Measurements from ENCODE around the gene PKIG.

Gene PKIG

GRCh38 chr20:44620030-44620429 is 37.7 kb downstream of the PKIG start:
- no peak for DNase-seq (ENCODE audit: low spot score)

- no peak for DNase-seq (ENCODE audit: low spot score)
These were observed 38.9 kb downstream of the PKIG start for GRCh38 chr20:44621325-44621724.

GRCh38 chr20:44621939-44622338 is 39.6 kb downstream of the PKIG start:
- no peak for DNase-seq (ENCODE audit: low spot score)

GRCh38 chr20:44622501-44623270 is 40.3 kb downstream of the PKIG start:
- DNase-seq (ENCODE audit: low spot score): no peak

- no peak for DNase-seq (ENCODE audit: low spot score)
These were observed 41.8 kb downstream of the PKIG start for GRCh38 chr20:44624152-44624551.

- no peak for DNase-seq (ENCODE audit: low spot score)
These were observed 42.4 kb downstream of the PKIG start for GRCh38 chr20:44624743-44625271.

GRCh38 chr20:44625361-44625760 is 43.0 kb downstream of the PKIG start:
- DNase-seq (ENCODE audit: low spot score): no peak

GRCh38 chr20:44626278-44626677 is 43.9 kb downstream of the PKIG start:
- no peak for DNase-seq (ENCODE audit: low spot score)

GRCh38 chr20:44627364-44628010 is 45.1 kb downstream of the PKIG start:
- no peak for DNase-seq (ENCODE audit: low spot score)

GRCh38 chr20:44629017-44629385 is 46.6 kb downstream of the PKIG start:
- no peak for DNase-seq (ENCODE audit: low spot score)

- DNase-seq (ENCODE audit: low spot score): no peak
These were observed 47.2 kb downstream of the PKIG start for GRCh38 chr20:44629542-44629941.

GRCh38 chr20:44630297-44630696 is 47.9 kb downstream of the PKIG start:
- DNase-seq (ENCODE audit: low spot score): no peak

- DNase-seq (ENCODE audit: low spot score): no peak
These were observed 49.8 kb downstream of the PKIG start for GRCh38 chr20:44632103-44632752.

- no peak for DNase-seq (ENCODE audit: low spot score)
These were observed 50.9 kb downstream of the PKIG start for GRCh38 chr20:44633187-44633810.

GRCh38 chr20:44633872-44634600 is 51.7 kb downstream of the PKIG start:
- no peak for DNase-seq (ENCODE audit: low spot score)

GRCh38 chr20:44635877-44636276 is 53.5 kb downstream of the PKIG start:
- DNase-seq (ENCODE audit: low spot score): no peak

GRCh38 chr20:44637042-44637441 is 54.7 kb downstream of the PKIG start:
- DNase-seq (ENCODE audit: low spot score): no peak

- no peak for DNase-seq (ENCODE audit: low spot score)
These were observed 55.4 kb downstream of the PKIG start for GRCh38 chr20:44637522-44638372.

GRCh38 chr20:44640522-44640921 is 58.1 kb downstream of the PKIG start:
- DNase-seq (ENCODE audit: low spot score): no peak

GRCh38 chr20:44641325-44641724 is 58.9 kb downstream of the PKIG start:
- DNase-seq (ENCODE audit: low spot score): no peak

Data from hematopoietic multipotent progenitor cell treated with erythropoietin and hydrocortisone succinate and interleukin-3 and kit ligand, for 17 days (in vitro differentiated cells).